A549 (cell line): ENCODE data around the gene ISG15. TPM values are rescaled to one million over a fixed set of nuclear protein-coding genes. Genes with fewer than 3 reads are reported as not detected.

ENCODE experiments used
- ATAC-seq, 2 experiments: fragments of 200-7000 bp in 1 of 2; fragments of >200 bp in 1 of 2; cut with Nextera tagmentation in 1 of 2; cut with Tn5 transposase in 1 of 2; 3 replicates each; pipeline versions ENCODE4 v1.8.0 to v1.9.1; 2018 to 2020; ENCODE audit warnings: mild to moderate bottlenecking in 1 of 2, moderate library complexity in 1 of 2
- CTCF ChIA-PET: fragments of 300-600 bp; sonication (Branson Sonifier 250); formaldehyde crosslinking; extraction: SDS; loops from one replicate; lab custom pipeline; 2021; ENCODE audit warnings: antibody characterized with exemption, inconsistent platforms; lab: Yijun Ruan, JAX
- POLR2A ChIA-PET: fragments of 350-600 bp; formaldehyde crosslinking; extraction: SDS; loops from one replicate; lab custom pipeline; 2021; ENCODE audit warnings: antibody characterized with exemption, inconsistent platforms; lab: Yijun Ruan, JAX
- DNase-seq, 2 experiments: peaks; one replicate each; pipeline versions ENCODE4 v3.0.0 to v3.0.0-alpha.2; 2011 to 2016; ENCODE audit warnings: low read depth in 1 of 2, low spot score in 1 of 2
- FAIRE-seq: peaks from 2 replicates; lab custom pipeline; 2011; peaks lifted over from hg19 to GRCh38; lab: Jason Lieb, UNC
- H3K27ac ChIP-seq, 2 experiments: fragments of >200 bp; sonication (Bioruptor Twin); formaldehyde crosslinking; 3 replicates each; pipeline ENCODE4 v1.5.1; 2016 to 2017
- H3K4me1 ChIP-seq: fragments of >200 bp; sonication (Bioruptor Twin); formaldehyde crosslinking; 3 replicates; pipeline ENCODE4 v1.6.1; 2016
- H3K4me2 ChIP-seq: fragments of >200 bp; sonication (Bioruptor Twin); formaldehyde crosslinking; 3 replicates; pipeline ENCODE4 v1.6.1; 2016
- H3K4me3 ChIP-seq: fragments of >200 bp; sonication (Bioruptor Twin); formaldehyde crosslinking; 3 replicates; pipeline ENCODE4 v1.5.1; 2016
- H3K9me3 ChIP-seq: fragments of >200 bp; sonication (Bioruptor Twin); formaldehyde crosslinking; 3 replicates; pipeline ENCODE4 v1.6.1; 2016
- CBX8 ChIP-seq: fragments of 200-600 bp; sonication (generic); IDR thresholded peaks from 2 replicates; pipeline ENCODE4 v1.6.1; 2016
- CHD4 ChIP-seq: fragments of 200-600 bp; sonication (generic); IDR thresholded peaks from 2 replicates; pipeline ENCODE4 v1.6.1; 2016; ENCODE audit warnings: antibody characterized with exemption, mild to moderate bottlenecking, borderline replicate concordance
- EHMT2 ChIP-seq: fragments of 200-600 bp; sonication (generic); IDR thresholded peaks from 2 replicates; pipeline ENCODE4 v1.6.1; 2016; ENCODE audit warnings: antibody characterized with exemption, low read depth, mild to moderate bottlenecking, moderate library complexity
- EP300 ChIP-seq, 2 experiments: fragments of >200 bp; sonication (Bioruptor Twin); formaldehyde crosslinking; IDR thresholded peaks; 2 replicates in 1 of 2; 3 replicates in 1 of 2; pipeline ENCODE4 v1.6.1; 2016 to 2017
- FOXS1 ChIP-seq: fragments of 250-450 bp; sonication (Bioruptor Pico); IDR thresholded peaks from 2 replicates; pipeline ENCODE4 v1.5.0; 2020; ENCODE audit warnings: mild to moderate bottlenecking, moderate library complexity
- HDAC2 ChIP-seq: fragments of 200-600 bp; sonication (generic); IDR thresholded peaks from 2 replicates; pipeline ENCODE4 v1.6.1; 2016
- HOXB5 ChIP-seq: fragments of 250-450 bp; sonication (Bioruptor Pico); IDR thresholded peaks from 2 replicates; pipeline ENCODE4 v1.5.0; 2020; ENCODE audit warnings: mild to moderate bottlenecking, moderate library complexity
- JUN ChIP-seq, 2 experiments: fragments of >200 bp; sonication (Bioruptor Twin); formaldehyde crosslinking; IDR thresholded peaks; 2 replicates in 1 of 2; 3 replicates in 1 of 2; pipeline ENCODE4 v1.6.1; 2016 to 2017
- KDM5A ChIP-seq: fragments of 200-600 bp; sonication (generic); IDR thresholded peaks from 2 replicates; pipeline ENCODE4 v1.6.1; 2016; ENCODE audit warnings: antibody characterized with exemption, mild to moderate bottlenecking
- MAFK ChIP-seq: fragments of 450-650 bp; IDR thresholded peaks from 2 replicates; pipeline ENCODE4 v1.6.1; 2014; ENCODE audit not compliant: partially characterized antibody
- MAZ ChIP-seq: fragments of 150-350 bp; IDR thresholded peaks from 2 replicates; pipeline ENCODE4 v1.6.1; 2014; ENCODE audit warnings: antibody characterized with exemption, low read depth, low read length, borderline replicate concordance
- MYC ChIP-seq: IDR thresholded peaks from 2 replicates; pipeline ENCODE4 v1.6.1; 2012; ENCODE audit warnings: mild to moderate bottlenecking, inconsistent platforms, low read length, improper control_type of control experiment, borderline replicate concordance
- RARB ChIP-seq: fragments of 250-450 bp; sonication (Bioruptor Pico); IDR thresholded peaks from 2 replicates; pipeline ENCODE4 v1.8.0; 2021; ENCODE audit warnings: mild to moderate bottlenecking, moderate library complexity
- SMC3 ChIP-seq: fragments of >200 bp; sonication (Bioruptor Twin); formaldehyde crosslinking; IDR thresholded peaks from 3 replicates; pipeline ENCODE4 v1.6.1; 2018; ENCODE audit warnings: inconsistent platforms
- WGBS: methylation state at CpG from one replicate; pipeline ENCODE4 v1.1.6; 2017; ENCODE audit errors: missing lambda C conversion rate; 5-methylcytosine and 5-hydroxymethylcytosine counted together
- polyA plus RNA-seq, 4 experiments: library from polyadenylated mRNA; depleted of rRNA in 3 of 4; stranded (reverse); fragments of >200 nt; fragmentation: RNase III in 1 of 4; extraction: RNeasy Plus Mini Kit Qiagen cat#74134 plus additional on column Dnase treatment in 1 of 4; gene quantifications; 2 replicates in 3 of 4; 3 replicates in 1 of 4; pipeline ENCODE4 v1.2.3, GENCODE V29; 2011 to 2017
- TF ChIP-seq, protein P1 (sequence below): fragments of 200-600 bp; sonication (generic); IDR thresholded peaks from 2 replicates; pipeline ENCODE4 v1.6.1; 2016; ENCODE audit warnings: antibody characterized with exemption, mild to moderate bottlenecking, moderate library complexity
- TF ChIP-seq, protein P2 (sequence below): IDR thresholded peaks from 2 replicates; pipeline ENCODE4 v1.6.1; 2012; ENCODE audit warnings: low read depth, borderline replicate concordance
- TF ChIP-seq, protein P3 (sequence below): fragments of >200 bp; sonication (Bioruptor Twin); formaldehyde crosslinking; IDR thresholded peaks from 3 replicates; pipeline ENCODE4 v1.5.1; 2016
- TF ChIP-seq, protein P4 (sequence below): fragments of 150-350 bp; IDR thresholded peaks from 2 replicates; pipeline ENCODE4 v1.6.1; 2014; ENCODE audit warnings: low read depth, mild to moderate bottlenecking, low read length

The ISG15 gene
- polyA plus RNA-seq, 2 of the 4 experiments (the other 2 are of a cell fraction), result 4.6 to 11.2 TPM

DNA sequence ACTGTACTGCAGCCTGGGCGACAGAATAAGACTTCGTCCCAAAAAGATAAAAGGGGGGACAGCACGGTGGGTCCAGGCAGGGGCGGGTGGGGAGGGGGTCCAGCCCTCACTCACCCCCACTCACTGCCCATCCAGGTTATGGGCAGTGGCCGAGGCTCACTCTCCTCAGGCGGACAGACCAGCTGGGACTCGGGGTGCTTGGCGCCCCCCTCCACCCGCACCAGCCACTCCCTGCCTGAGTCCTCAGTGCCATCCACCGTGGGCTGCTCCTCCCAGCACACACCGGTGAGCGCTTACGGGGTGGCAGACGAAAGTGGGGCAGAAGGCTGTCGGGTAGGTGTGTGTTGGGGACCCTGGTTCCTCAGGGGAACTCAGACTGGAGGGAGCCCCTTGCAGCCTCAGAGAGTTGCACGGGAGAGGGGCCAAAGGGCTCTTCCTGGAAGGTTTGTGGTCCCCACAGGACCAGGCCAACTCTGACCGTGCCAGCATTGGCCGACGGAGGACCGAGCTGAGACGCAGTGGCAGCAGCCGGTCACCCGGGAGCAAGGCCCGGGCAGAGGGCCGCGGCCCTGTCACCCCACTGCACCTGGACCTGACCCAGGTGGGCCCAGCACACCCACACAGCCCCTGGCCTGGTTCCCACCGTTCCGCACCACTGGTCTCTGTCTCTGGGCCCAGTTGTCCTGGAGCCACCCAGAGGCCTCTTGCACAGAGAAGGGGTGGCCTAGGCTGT lies 40.4 kb upstream of the ISG15 start:
- DNase-seq (no peak), FAIRE-seq (no peak), ATAC-seq (no peak)
- Histone ChIP-seq H3K9me3 (no peaks in the 10 kb centered on the region), H3K4me1 (peaks cover 7% of the 10 kb centered on the region; the same call in 1 of the 3 replicates), H3K27ac (no peak overlapping the region), H3K4me3 (no peak overlapping the region), H3K4me2 (no peak overlapping the region)
- CTCF ChIA-PET, result interaction anchor here (3.7 kb wide), 1 partner anchor 32 kb away, joined by 26 read pairs; no protein-coding TSS in a partner anchor
- POLR2A ChIA-PET, result no interaction called here
- WGBS, result 96% methylated on average over 7 of the region's 28 CpGs
- TF ChIP-seq, protein P1, sequence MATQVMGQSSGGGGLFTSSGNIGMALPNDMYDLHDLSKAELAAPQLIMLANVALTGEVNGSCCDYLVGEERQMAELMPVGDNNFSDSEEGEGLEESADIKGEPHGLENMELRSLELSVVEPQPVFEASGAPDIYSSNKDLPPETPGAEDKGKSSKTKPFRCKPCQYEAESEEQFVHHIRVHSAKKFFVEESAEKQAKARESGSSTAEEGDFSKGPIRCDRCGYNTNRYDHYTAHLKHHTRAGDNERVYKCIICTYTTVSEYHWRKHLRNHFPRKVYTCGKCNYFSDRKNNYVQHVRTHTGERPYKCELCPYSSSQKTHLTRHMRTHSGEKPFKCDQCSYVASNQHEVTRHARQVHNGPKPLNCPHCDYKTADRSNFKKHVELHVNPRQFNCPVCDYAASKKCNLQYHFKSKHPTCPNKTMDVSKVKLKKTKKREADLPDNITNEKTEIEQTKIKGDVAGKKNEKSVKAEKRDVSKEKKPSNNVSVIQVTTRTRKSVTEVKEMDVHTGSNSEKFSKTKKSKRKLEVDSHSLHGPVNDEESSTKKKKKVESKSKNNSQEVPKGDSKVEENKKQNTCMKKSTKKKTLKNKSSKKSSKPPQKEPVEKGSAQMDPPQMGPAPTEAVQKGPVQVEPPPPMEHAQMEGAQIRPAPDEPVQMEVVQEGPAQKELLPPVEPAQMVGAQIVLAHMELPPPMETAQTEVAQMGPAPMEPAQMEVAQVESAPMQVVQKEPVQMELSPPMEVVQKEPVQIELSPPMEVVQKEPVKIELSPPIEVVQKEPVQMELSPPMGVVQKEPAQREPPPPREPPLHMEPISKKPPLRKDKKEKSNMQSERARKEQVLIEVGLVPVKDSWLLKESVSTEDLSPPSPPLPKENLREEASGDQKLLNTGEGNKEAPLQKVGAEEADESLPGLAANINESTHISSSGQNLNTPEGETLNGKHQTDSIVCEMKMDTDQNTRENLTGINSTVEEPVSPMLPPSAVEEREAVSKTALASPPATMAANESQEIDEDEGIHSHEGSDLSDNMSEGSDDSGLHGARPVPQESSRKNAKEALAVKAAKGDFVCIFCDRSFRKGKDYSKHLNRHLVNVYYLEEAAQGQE, result no peak
- TF ChIP-seq, protein P2, sequence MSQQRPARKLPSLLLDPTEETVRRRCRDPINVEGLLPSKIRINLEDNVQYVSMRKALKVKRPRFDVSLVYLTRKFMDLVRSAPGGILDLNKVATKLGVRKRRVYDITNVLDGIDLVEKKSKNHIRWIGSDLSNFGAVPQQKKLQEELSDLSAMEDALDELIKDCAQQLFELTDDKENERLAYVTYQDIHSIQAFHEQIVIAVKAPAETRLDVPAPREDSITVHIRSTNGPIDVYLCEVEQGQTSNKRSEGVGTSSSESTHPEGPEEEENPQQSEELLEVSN, result no peak
- TF ChIP-seq EP300 (IDR thresholded peaks at IDR 0.05) (no peak), CBX8 (no peak), KDM5A (no peak), HDAC2 (no peak), SMC3 (no peak), MYC (no peak), CHD4 (no peak), HOXB5 (CRISPR knock-in tag) (no peak), FOXS1 (CRISPR knock-in tag) (no peak), MAZ (no peak), JUN (IDR thresholded peaks at IDR 0.05) (no peak), MAFK (no peak), RARB (no peak), EHMT2 (no peak)
- TF ChIP-seq, protein P3, sequence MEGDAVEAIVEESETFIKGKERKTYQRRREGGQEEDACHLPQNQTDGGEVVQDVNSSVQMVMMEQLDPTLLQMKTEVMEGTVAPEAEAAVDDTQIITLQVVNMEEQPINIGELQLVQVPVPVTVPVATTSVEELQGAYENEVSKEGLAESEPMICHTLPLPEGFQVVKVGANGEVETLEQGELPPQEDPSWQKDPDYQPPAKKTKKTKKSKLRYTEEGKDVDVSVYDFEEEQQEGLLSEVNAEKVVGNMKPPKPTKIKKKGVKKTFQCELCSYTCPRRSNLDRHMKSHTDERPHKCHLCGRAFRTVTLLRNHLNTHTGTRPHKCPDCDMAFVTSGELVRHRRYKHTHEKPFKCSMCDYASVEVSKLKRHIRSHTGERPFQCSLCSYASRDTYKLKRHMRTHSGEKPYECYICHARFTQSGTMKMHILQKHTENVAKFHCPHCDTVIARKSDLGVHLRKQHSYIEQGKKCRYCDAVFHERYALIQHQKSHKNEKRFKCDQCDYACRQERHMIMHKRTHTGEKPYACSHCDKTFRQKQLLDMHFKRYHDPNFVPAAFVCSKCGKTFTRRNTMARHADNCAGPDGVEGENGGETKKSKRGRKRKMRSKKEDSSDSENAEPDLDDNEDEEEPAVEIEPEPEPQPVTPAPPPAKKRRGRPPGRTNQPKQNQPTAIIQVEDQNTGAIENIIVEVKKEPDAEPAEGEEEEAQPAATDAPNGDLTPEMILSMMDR, result no peak
- TF ChIP-seq, protein P4, sequence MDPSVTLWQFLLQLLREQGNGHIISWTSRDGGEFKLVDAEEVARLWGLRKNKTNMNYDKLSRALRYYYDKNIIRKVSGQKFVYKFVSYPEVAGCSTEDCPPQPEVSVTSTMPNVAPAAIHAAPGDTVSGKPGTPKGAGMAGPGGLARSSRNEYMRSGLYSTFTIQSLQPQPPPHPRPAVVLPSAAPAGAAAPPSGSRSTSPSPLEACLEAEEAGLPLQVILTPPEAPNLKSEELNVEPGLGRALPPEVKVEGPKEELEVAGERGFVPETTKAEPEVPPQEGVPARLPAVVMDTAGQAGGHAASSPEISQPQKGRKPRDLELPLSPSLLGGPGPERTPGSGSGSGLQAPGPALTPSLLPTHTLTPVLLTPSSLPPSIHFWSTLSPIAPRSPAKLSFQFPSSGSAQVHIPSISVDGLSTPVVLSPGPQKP, result no peak
